ENCODE measurements around the gene ADAMTSL4. TPM values are rescaled to one million over a fixed set of nuclear protein-coding genes. Genes with fewer than 3 reads are reported as not detected.

Gene ADAMTSL4
- total RNA-seq, 1 experiment from 2014 or later: 0.87 TPM

DNA sequence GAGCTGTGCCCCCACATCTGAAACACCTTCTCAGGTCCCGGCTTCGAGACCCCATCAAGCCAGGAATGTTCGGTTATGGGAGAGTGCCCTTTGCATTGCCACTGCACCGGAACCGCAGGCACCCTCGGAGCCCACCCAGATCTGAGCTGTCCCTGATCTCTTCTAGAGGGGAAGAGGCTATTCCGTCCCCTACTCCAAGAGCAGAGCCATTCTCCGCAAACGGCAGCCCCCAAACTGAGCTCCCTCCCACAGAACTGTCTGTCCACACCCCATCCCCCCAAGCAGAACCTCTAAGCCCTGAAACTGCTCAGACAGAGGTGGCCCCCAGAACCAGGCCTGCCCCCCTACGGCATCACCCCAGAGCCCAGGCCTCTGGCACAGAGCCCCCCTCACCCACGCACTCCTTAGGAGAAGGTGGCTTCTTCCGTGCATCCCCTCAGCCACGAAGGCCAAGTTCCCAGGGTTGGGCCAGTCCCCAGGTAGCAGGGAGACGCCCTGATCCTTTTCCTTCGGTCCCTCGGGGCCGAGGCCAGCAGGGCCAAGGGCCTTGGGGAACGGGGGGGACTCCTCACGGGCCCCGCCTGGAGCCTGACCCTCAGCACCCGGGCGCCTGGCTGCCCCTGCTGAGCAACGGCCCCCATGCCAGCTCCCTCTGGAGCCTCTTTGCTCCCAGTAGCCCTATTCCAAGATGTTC is 4.3 kb downstream of the ADAMTSL4 start:
- BruUV-seq (replicated peaks): no TSS peak
- POLR2A ChIA-PET (ENCODE audit: unreplicated experiment): no interaction called here

DNA sequence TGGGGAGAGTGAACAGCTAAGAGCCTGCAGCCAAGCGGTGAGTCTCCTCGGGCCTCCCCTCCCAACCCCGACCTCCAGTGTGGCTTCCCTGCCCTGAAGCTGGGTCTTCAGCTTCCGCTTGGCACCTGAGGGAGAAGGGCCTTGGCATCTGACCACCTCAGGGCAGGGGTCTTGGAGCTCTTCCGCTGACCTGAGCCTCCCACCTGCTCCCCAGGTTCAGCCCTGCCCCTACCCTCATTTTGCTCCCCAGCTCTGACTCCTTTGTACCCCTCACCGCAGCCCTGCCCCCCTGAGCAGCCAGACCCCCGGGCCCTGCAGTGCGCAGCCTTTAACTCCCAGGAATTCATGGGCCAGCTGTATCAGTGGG is 4.9 kb downstream of the ADAMTSL4 start:
- no peak for DNase-seq
- Histone ChIP-seq H3K27ac (ENCODE audit: low read length) (no peak overlapping the region), H3K36me3 (ENCODE audit: low read depth, low read length) (no peaks in the 10 kb centered on the region), H3K4me3 (ENCODE audit: low read length) (no peak overlapping the region), H3K4me1 (ENCODE audit: insufficient read depth, low read length) (peaks cover 17% of the 10 kb centered on the region), H3K4me2 (ENCODE audit: low read length) (no peak overlapping the region), H2AFZ (ENCODE audit: low read length) (no peak overlapping the region), H3K9ac (ENCODE audit: low read length) (no peak overlapping the region), H3F3A (ENCODE audit: low read length, unreplicated experiment) (no peaks in the 10 kb centered on the region), H3K79me2 (ENCODE audit: low read length) (no peaks in the 10 kb centered on the region), H3K9me2 (replicated peaks; ENCODE audit: low read length) (no peaks in the 10 kb centered on the region), H3K27me3 (ENCODE audit: low read length) (no peaks in the 10 kb centered on the region), H3K9me3 (ENCODE audit: low read length) (no peaks in the 10 kb centered on the region), H4K20me1 (ENCODE audit: low read length) (no peaks in the 10 kb centered on the region)
- ATAC-seq: no peak
- no peak for TF ChIP-seq EZH2phosphoT487 (IDR thresholded peaks at IDR 0.05; ENCODE audit: borderline replicate concordance, low read length)
- TF ChIP-seq, protein P1, sequence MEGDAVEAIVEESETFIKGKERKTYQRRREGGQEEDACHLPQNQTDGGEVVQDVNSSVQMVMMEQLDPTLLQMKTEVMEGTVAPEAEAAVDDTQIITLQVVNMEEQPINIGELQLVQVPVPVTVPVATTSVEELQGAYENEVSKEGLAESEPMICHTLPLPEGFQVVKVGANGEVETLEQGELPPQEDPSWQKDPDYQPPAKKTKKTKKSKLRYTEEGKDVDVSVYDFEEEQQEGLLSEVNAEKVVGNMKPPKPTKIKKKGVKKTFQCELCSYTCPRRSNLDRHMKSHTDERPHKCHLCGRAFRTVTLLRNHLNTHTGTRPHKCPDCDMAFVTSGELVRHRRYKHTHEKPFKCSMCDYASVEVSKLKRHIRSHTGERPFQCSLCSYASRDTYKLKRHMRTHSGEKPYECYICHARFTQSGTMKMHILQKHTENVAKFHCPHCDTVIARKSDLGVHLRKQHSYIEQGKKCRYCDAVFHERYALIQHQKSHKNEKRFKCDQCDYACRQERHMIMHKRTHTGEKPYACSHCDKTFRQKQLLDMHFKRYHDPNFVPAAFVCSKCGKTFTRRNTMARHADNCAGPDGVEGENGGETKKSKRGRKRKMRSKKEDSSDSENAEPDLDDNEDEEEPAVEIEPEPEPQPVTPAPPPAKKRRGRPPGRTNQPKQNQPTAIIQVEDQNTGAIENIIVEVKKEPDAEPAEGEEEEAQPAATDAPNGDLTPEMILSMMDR (conservative IDR thresholded peaks at IDR 0.05; ENCODE audit: low read depth, low read length): no peak
- no peak for TF ChIP-seq EZH2 (IDR thresholded peaks at IDR 0.05; ENCODE audit: low read length, unreplicated experiment)
- intact Hi-C loops (cut with micrococcal nuclease): no loop called here
- ChIA-PET CTCF (no interaction called here), POLR2A (ENCODE audit: unreplicated experiment) (no interaction called here)
- no TSS peak for BruUV-seq (replicated peaks)

More for the DNA sequence above, 4.3 kb downstream of the ADAMTSL4 start:
- TF ChIP-seq, protein P1 (conservative IDR thresholded peaks at IDR 0.05; ENCODE audit: low read depth, low read length): no peak
- no peak for TF ChIP-seq EZH2 (IDR thresholded peaks at IDR 0.05; ENCODE audit: low read length, unreplicated experiment)
- no peak for TF ChIP-seq EZH2phosphoT487 (IDR thresholded peaks at IDR 0.05; ENCODE audit: borderline replicate concordance, low read length)
- H3K4me3 ChIP-seq (ENCODE audit: low read length): no peak overlapping the region
- H3K27ac ChIP-seq (ENCODE audit: low read length): no peak overlapping the region
- no peaks in the 10 kb centered on the region for H3K27me3 ChIP-seq (ENCODE audit: low read length)
- no peaks in the 10 kb centered on the region for H4K20me1 ChIP-seq (ENCODE audit: low read length)
- ATAC-seq (no peak), DNase-seq (no peak)
- no peaks in the 10 kb centered on the region for H3K9me3 ChIP-seq (ENCODE audit: low read length)
- H3F3A ChIP-seq (ENCODE audit: low read length, unreplicated experiment): no peaks in the 10 kb centered on the region
- H3K36me3 ChIP-seq (ENCODE audit: low read depth, low read length): no peaks in the 10 kb centered on the region
- H3K9ac ChIP-seq (ENCODE audit: low read length): no peak overlapping the region
- peaks cover 17% of the 10 kb centered on the region for H3K4me1 ChIP-seq (ENCODE audit: insufficient read depth, low read length)
- no peaks in the 10 kb centered on the region for H3K9me2 ChIP-seq (replicated peaks; ENCODE audit: low read length)
- no peak overlapping the region for H3K4me2 ChIP-seq (ENCODE audit: low read length)
- no peaks in the 10 kb centered on the region for H3K79me2 ChIP-seq (ENCODE audit: low read length)
- CTCF ChIA-PET: no interaction called here
- intact Hi-C loops (cut with micrococcal nuclease): no loop called here
- no peak overlapping the region for H2AFZ ChIP-seq (ENCODE audit: low read length)

DNA sequence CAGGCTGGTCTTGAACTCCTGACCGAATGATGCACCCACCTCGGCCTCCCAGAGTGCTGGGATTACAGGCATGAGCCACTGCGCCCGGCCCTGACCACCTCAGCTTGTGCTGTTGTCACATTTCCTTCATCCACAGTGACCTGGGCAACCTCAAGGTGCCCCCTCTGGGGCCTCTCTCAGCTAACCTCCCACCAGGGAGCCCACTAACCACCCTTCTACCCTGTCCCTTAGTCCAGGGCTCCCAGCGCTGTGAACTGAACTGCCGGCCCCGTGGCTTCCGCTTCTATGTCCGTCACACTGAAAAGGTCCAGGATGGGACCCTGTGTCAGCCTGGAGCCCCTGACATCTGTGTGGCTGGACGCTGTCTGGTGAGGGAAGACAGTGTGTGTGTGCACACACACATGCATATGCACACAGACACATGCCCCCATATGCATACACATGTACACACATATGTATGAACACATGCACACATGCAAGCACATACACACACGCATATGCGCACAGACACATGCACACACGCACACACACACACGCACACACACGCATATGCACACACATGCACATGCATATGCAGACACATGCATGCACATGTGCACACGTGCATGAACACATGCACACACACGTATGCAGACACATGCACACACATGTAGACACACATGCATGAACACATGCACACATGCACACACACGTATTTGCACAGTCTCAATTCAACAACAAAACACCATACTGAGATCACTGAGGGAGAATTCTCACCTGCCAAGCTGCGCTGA is 6.2 kb downstream of the ADAMTSL4 start:
- H3K9me3 ChIP-seq (ENCODE audit: low read length): no peaks in the 10 kb centered on the region
- POLR2A ChIA-PET (ENCODE audit: unreplicated experiment): interaction anchor here (0.7 kb wide), 1 partner anchor 24 kb away, joined by 15 read pairs; the partner anchor contains the start of gene MCL1
- H3K27ac ChIP-seq (ENCODE audit: low read length): no peak overlapping the region
- CTCF ChIA-PET: no interaction called here
- no peaks in the 10 kb centered on the region for H3K79me2 ChIP-seq (ENCODE audit: low read length)
- no peaks in the 10 kb centered on the region for H4K20me1 ChIP-seq (ENCODE audit: low read length)
- no peaks in the 10 kb centered on the region for H3K9me2 ChIP-seq (replicated peaks; ENCODE audit: low read length)
- no peak overlapping the region for H2AFZ ChIP-seq (ENCODE audit: low read length)
- H3K4me3 ChIP-seq (ENCODE audit: low read length): no peak overlapping the region
- H3K36me3 ChIP-seq (ENCODE audit: low read depth, low read length): no peaks in the 10 kb centered on the region
- ATAC-seq: no peak
- BruUV-seq (replicated peaks): no TSS peak
- no peak for DNase-seq
- H3K4me1 ChIP-seq (ENCODE audit: insufficient read depth, low read length): peaks cover 20% of the 10 kb centered on the region
- no peak overlapping the region for H3K4me2 ChIP-seq (ENCODE audit: low read length)
- H3F3A ChIP-seq (ENCODE audit: low read length, unreplicated experiment): no peaks in the 10 kb centered on the region
- H3K27me3 ChIP-seq (ENCODE audit: low read length): no peaks in the 10 kb centered on the region
- H3K9ac ChIP-seq (ENCODE audit: low read length): no peak overlapping the region
- intact Hi-C loops (cut with micrococcal nuclease): no loop called here
- TF ChIP-seq EZH2 (IDR thresholded peaks at IDR 0.05; ENCODE audit: low read length, unreplicated experiment) (no peak), EZH2phosphoT487 (IDR thresholded peaks at IDR 0.05; ENCODE audit: borderline replicate concordance, low read length) (no peak)
- TF ChIP-seq, protein P1 (conservative IDR thresholded peaks at IDR 0.05; ENCODE audit: low read depth, low read length): no peak

Data from PC-3 (cell line).